Nucleus accumbens (tissue), 56 donors: ENCODE results near the gene RHOBTB1.

ENCODE experiments used
- DNase-seq, 56 donors: peaks; one replicate each; lab custom pipeline; 2025; lab: John Stamatoyannopoulos, UW

The RHOBTB1 gene

DNA sequence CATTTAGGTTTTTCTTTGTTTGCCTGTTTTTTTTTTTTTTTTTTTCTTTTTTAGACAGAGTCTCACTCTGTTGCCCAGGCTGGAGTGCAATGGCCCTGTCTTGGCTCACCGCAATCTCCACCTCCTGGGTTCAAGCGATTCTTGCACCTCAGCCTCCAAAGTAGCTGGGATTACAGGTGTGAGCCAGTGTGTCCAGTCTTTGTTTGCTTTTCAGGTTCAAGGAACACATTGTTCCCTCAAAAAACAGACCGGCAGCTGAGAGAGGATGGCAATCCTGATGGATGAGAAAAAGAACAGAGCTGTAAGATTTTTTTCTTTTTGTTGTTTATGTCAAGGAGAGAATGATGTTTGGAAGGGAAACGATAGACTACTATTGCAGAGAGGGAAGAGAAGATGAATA, 23.3 kb upstream of the RHOBTB1 start:
- no peak for DNase-seq

DNA sequence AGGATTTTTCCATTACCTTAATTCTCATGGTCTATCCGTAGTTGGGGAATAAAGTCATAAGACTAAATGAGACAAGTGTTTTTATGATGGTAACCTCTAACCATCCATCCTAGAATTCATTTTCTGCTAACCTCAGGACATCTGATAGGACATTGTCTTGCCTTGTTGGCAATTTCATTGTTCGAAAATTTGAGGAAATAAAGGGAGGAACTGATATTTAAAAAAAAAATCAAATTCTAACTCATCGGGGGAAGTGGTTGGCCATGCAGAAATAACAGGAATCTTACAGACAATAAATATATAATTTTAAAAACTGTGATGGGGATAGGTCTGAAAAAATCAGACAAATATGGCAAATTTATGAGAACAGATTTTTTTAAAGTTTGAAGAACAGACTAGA, 21.7 kb upstream of the RHOBTB1 start:
- DNase-seq: no peak

DNA sequence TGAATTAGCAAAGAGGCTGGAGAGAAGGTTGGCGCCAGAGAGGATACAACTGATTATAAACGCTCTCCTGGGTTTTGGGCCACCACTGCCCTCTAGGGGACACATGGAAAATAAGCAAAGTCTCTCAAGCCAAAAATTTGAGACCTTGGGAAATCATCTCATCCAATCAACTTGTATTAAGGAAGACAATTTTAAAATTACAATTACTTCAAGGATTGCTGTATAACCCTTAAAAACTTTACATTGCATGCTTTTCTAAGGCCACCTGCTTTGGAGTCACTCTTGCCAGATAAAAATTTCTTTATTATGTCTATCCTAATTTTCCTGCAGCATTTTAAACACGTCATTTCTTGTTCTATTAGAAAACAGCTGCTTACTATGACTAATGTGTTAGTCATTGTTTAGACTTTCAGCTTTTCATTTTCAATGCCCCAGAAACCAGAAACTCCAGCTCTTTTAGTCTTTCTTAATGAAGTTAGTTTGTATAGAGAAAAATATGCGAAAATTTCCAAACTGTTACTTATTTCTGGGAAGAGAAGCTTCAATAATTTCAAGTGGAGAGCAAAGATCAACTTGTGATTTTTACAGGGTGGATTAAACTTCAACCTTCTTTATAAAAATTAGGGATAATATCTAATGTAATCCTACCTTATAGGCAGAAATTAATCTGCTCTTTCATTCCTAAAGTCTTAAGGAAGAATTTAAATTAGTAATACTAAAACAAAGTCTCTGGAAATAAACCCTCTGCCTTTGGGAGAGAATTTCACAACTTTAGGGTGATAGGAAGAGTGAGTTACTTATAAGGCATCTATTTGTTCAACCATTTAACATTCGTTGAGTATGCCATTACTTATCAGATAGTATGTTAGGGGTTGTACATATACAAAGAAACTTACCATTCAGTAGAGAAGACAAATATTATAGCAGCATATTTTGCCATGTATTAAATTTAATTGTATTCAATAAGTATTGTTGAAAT, 20.6 kb upstream of the RHOBTB1 start:
- DNase-seq: peak in 51 of 56 donors; percentile 2 to 86 (median 54)

- no peak for DNase-seq
Observed at GRCh38 chr10:60963441-60964256, 19.7 kb upstream of the RHOBTB1 start.

GRCh38 chr10:60962946-60963345, 19.0 kb upstream of the RHOBTB1 start:
- DNase-seq: no peak

DNA sequence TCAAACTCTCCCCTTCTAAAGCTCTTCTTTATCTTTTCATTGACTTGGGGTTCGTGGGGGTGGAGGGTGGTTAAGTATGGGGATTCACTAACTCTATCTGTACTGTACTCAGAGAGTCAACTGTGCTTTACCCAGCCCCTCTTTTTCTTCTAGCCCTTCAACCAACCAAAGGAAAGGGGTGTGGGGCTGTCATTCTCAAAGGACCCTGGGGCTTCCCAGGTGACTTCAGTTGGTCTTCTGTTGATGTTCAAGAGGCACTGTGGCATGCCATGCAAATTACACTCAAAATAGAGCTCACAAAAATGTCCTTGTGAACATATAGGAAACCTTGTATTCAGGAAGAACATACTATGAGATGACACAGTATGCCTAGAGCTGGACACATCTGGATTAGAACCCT, 16.9 kb upstream of the RHOBTB1 start:
- no peak for DNase-seq

DNA sequence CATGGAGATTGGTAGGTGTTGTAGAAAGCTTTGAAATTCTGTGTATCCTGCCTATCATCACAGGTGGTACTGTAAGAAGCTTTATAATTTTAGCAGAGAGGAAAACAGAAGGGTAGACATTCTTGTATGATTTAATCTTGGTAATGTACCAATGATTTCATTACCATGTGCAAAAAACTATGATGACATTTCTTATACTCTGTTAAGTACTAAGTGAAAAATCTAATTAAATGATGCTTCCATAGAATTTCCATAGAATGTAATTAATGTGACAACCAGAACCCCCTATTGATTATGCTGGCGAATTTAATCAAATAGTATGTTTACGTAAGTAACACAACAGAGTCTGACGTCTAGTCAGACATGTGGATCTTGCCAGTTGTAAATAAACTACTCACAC, 16.0 kb upstream of the RHOBTB1 start:
- DNase-seq: no peak

- DNase-seq: peak in 1 of 56 donors; percentile 11
Observed at GRCh38 chr10:60958892-60959601, 15.1 kb upstream of the RHOBTB1 start.

- DNase-seq: no peak
Observed at GRCh38 chr10:60957667-60958221, 13.8 kb upstream of the RHOBTB1 start.

DNA sequence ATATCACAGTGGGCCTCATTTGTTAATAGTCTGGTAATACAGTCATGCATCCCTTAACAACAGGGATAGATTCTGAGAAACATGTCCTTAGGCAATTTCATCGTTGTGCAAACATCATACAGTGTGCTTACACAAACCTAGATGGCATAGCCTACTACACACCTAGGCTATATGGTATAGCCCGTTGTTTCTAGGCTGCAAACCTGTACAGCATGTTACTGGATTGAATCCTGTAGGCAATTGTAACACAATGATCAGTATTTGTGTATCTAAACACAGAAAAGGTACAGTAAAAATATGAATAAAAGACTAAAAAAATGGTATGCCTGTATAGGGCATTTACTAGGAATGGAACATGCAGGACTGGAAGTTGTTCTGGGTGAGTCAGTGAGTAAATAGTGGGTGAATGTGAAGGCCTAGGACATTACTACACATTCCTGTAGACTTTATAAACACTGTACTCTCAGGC, 12.0 kb upstream of the RHOBTB1 start:
- no peak for DNase-seq

- no peak for DNase-seq
Observed at GRCh38 chr10:60955316-60955715, 11.3 kb upstream of the RHOBTB1 start.

DNA sequence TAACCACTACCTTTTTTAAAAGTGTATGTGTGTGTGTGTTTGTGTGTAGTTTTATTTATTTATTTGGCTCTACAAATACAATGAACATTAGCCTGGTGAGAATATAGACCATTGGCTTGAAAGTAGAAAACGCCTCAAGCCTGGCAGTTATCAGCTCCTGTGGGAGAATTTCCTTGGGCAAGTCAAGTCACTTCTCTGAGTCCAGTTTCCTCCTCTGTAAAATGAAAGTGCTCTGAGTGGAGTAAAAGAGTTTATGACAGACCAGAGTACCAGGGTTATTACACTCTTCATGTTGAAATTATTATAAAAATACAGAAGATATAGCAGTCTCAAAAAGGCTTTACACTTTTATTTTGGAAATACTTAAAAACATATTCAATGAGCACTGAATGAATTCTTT, 10.1 kb upstream of the RHOBTB1 start:
- no peak for DNase-seq

DNA sequence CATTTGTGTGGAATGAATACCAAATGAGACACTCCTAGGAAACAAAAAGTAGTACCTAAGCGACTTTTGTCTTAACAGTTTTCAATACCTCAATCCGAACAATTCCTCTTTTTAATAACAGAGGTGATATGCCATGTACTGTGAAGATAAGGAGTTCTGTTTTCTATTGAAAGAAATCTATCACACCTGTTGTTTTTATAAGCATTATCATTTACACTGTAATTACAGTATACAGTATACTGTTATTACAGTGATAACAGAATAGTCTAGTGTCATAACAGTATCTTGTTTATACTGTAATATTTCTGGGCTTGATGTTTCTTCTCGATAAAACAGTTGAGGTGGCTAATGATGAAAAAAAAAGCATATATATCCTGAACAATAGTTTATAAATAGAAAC, 9.4 kb upstream of the RHOBTB1 start:
- DNase-seq: no peak

DNA sequence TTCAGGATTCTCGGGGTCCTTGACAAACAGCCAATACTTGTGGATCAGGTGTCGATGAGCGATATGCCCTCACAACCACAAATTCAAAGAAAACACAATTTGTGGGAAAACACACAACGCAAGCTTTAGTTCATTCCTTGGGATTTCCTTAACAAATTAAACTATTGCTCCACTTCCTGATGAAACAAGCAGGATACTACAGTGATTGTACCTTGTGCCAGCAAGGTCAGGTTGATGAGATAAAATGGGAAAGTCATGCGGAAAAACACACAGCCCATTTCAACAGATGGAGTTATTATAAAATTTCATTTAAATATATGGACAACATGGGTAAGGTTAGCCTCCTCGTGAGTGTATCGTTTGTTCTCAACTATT, 8.8 kb upstream of the RHOBTB1 start:
- DNase-seq: no peak

DNA sequence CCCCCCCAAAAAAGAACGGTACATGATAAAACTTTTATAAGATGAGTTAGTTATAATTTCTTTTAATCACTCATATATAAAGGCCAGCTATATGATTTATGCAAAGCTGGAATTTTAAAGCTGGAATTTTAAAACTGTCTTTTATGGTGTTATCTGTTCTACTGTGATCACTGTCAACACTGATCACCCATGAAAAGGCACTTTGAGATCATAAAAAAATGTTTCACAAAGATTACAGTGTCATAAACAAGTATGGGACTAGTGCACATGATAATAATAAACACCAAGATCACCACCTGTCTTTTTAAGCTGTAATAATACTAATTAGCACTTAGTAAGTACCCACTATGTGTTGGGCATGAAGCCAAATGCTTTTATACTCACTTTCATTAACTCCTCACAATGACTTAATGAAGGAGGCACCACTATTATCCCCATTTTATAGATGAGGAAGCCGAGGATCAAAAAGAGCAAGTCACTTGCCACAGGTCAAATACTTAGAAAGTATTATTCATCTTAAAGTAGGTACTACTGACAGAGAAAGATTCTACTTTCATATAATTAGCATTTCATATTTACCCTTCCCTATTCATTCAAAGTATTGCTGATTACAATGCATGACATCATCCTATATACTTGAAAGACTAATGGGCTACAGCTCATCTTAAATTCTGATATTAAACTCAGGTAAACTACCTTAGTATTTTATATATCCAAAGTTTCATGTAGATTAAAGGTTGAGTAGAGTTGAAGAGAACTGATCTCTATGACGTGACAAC, 8.3 kb upstream of the RHOBTB1 start:
- DNase-seq: no peak

DNA sequence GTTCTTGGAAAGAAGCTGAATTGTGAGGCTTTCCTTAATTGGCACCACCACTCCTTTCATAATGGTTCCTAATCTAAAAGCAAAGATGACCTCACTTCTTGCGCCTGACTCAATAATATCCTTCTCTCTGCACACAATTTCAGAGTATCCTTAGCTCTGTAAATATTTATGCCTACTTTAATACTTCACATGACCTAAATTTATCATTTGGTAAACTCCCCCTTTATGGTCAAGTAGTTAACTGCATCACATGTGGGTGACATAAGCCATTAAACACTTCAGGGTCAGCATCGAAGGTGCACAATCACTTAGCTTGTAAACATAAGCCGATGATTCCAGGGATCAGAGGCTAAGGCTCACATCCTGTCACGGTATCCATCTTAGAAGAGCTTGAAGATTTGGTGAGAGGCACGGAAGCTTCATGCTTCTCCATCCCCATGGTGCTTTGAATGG, 7.3 kb upstream of the RHOBTB1 start:
- no peak for DNase-seq

GRCh38 chr10:60950300-60950699, 6.3 kb upstream of the RHOBTB1 start:
- DNase-seq: no peak

GRCh38 chr10:60948851-60949250, 4.9 kb upstream of the RHOBTB1 start:
- DNase-seq: no peak

GRCh38 chr10:60944910-60945297, 919 bp upstream of the RHOBTB1 start:
- no peak for DNase-seq
